ENCODE results near the gene AKAP12. TPM values are rescaled to one million over a fixed set of nuclear protein-coding genes. Genes with fewer than 3 reads are reported as not detected.

Gene AKAP12
- total RNA-seq, result 40.8 and 103 TPM in 2 replicates

GRCh38 chr6:151239603-151240035 lies at the start of gene AKAP12:
AKAP12 (plus strand) TSS chr6:151239967; CDS start chr6:151240563, 596 bp downstream.

GRCh38 chr6:151391471-151392413 lies 152.0 kb downstream of the AKAP12 start, which contains the start of gene ZBTB2:
ZBTB2 (minus strand) TSS chr6:151391559; CDS start chr6:151373637, 17,922 bp downstream.

Other genes starting within 250 kb of the AKAP12 start
- gene ZBTB2, start 151.6 kb downstream of the AKAP12 start, total RNA-seq, result 9.3 and 14.2 TPM in 2 replicates
- 25.1 and 35.4 TPM in 2 replicates for gene RMND1, start 212.2 kb downstream of the AKAP12 start, total RNA-seq

Measured in pericardium fibroblast (primary cell).